ENCODE results near the gene HERPUD1.

The HERPUD1 gene

GRCh38 chr16:56914896-56915295, 17.0 kb upstream of the HERPUD1 start:
- WGBS, 2 donors (ENCODE audit: extremely low coverage in 2 of 2, insufficient read length in 2 of 2, insufficient replicate concordance in 1 of 2): no CpG with 5 or more reads among the region's 7 CpGs
- no peak for DNase-seq (ENCODE audit: low spot score)

GRCh38 chr16:56915336-56916119, 16.4 kb upstream of the HERPUD1 start:
- Histone ChIP-seq H3K4me1 (ENCODE audit: control insufficient read depth in 2 of 2, insufficient read depth in 1 of 2, low read depth in 1 of 2, low read length in 2 of 2) (peaks cover 12 to 19% of the 10 kb centered on the region in 2 donors), H3K4ac (ENCODE audit: low read length) (no peak overlapping the region), H2BK120ac (ENCODE audit: low read depth, low read length) (no peak overlapping the region), H3K27me3 (ENCODE audit: control insufficient read depth in 3 of 3, insufficient read depth in 3 of 3, low read depth in 1 of 3, low read length in 3 of 3) (peaks cover 0 to 28% (median 0%) of the 10 kb centered on the region in 3 experiments), H3K4me3 (ENCODE audit: low read length in 2 of 2) (no peak overlapping the region), H3K27ac (replicated peaks; ENCODE audit: low read length) (no peak overlapping the region), H2AFZ (ENCODE audit: low read length) (no peak overlapping the region), H2BK12ac (ENCODE audit: low read length) (no peak overlapping the region), H3K4me2 (ENCODE audit: insufficient read depth, low read length, poor library complexity, severe bottlenecking) (no peak overlapping the region), H2BK15ac (ENCODE audit: low read length) (no peak overlapping the region), H3K9ac (ENCODE audit: low read depth, low read length, poor library complexity) (no peak overlapping the region), H4K91ac (ENCODE audit: low read depth, low read length, poor library complexity) (no peak overlapping the region), H3K23ac (ENCODE audit: low read depth, low read length, poor library complexity) (no peak overlapping the region), H2BK5ac (ENCODE audit: low read length) (no peak overlapping the region), H3K14ac (ENCODE audit: low read length) (no peak overlapping the region), H3K79me1 (ENCODE audit: low read depth, low read length) (no peaks in the 10 kb centered on the region), H2AK5ac (ENCODE audit: low read depth, low read length) (no peak overlapping the region), H3K36me3 (replicated peaks in 1 of 2; ENCODE audit: control insufficient read depth in 2 of 2, insufficient read depth in 2 of 2, low read length in 2 of 2) (no peaks in the 10 kb centered on the region), H3K9me3 (replicated peaks in 1 of 2; ENCODE audit: control insufficient read depth in 2 of 2, insufficient read depth in 1 of 2, low read depth in 1 of 2, low read length in 2 of 2) (no peaks in the 10 kb centered on the region), H3K18ac (ENCODE audit: low read length) (no peak overlapping the region), H4K8ac (ENCODE audit: low read depth, low read length) (no peak overlapping the region)
- no CpG with 5 or more reads among the region's 13 CpGs for WGBS, 2 donors (ENCODE audit: extremely low coverage in 2 of 2, insufficient read length in 2 of 2, insufficient replicate concordance in 1 of 2)
- no peak for DNase-seq (ENCODE audit: low spot score)

More at GRCh38 chr16:56914896-56915295, 17.0 kb upstream of the HERPUD1 start:
- Histone ChIP-seq H2BK12ac (ENCODE audit: low read length) (no peak overlapping the region), H3K4me1 (ENCODE audit: control insufficient read depth in 2 of 2, insufficient read depth in 1 of 2, low read depth in 1 of 2, low read length in 2 of 2) (peaks cover 12 to 19% of the 10 kb centered on the region in 2 donors), H4K8ac (ENCODE audit: low read depth, low read length) (no peak overlapping the region), H2AK5ac (ENCODE audit: low read depth, low read length) (no peak overlapping the region), H3K36me3 (replicated peaks in 1 of 2; ENCODE audit: control insufficient read depth in 2 of 2, insufficient read depth in 2 of 2, low read length in 2 of 2) (no peaks in the 10 kb centered on the region), H3K9me3 (replicated peaks in 1 of 2; ENCODE audit: control insufficient read depth in 2 of 2, insufficient read depth in 1 of 2, low read depth in 1 of 2, low read length in 2 of 2) (no peaks in the 10 kb centered on the region), H3K23ac (ENCODE audit: low read depth, low read length, poor library complexity) (no peak overlapping the region), H3K4me3 (ENCODE audit: low read length in 2 of 2) (no peak overlapping the region), H3K4me2 (ENCODE audit: insufficient read depth, low read length, poor library complexity, severe bottlenecking) (no peak overlapping the region), H3K18ac (ENCODE audit: low read length) (no peak overlapping the region), H4K91ac (ENCODE audit: low read depth, low read length, poor library complexity) (no peak overlapping the region), H3K79me1 (ENCODE audit: low read depth, low read length) (no peaks in the 10 kb centered on the region), H2BK15ac (ENCODE audit: low read length) (no peak overlapping the region), H3K9ac (ENCODE audit: low read depth, low read length, poor library complexity) (no peak overlapping the region), H3K4ac (ENCODE audit: low read length) (no peak overlapping the region), H2BK120ac (ENCODE audit: low read depth, low read length) (no peak overlapping the region), H2AFZ (ENCODE audit: low read length) (no peak overlapping the region), H3K27me3 (ENCODE audit: control insufficient read depth in 3 of 3, insufficient read depth in 3 of 3, low read depth in 1 of 3, low read length in 3 of 3) (peaks cover 0 to 24% (median 0%) of the 10 kb centered on the region in 3 experiments), H3K14ac (ENCODE audit: low read length) (no peak overlapping the region), H3K27ac (replicated peaks; ENCODE audit: low read length) (no peak overlapping the region), H2BK5ac (ENCODE audit: low read length) (no peak overlapping the region)

- DNase-seq (ENCODE audit: low spot score): no peak
- H3K4me1 ChIP-seq (ENCODE audit: control insufficient read depth in 2 of 2, insufficient read depth in 1 of 2, low read depth in 1 of 2, low read length in 2 of 2): peaks cover 11 to 17% of the 10 kb centered on the region in 2 donors
- H4K8ac ChIP-seq (ENCODE audit: low read depth, low read length): no peak overlapping the region
- H3K4ac ChIP-seq (ENCODE audit: low read length): no peak overlapping the region
- H3K9ac ChIP-seq (ENCODE audit: low read depth, low read length, poor library complexity): no peak overlapping the region
- no peak overlapping the region for H3K4me3 ChIP-seq (ENCODE audit: low read length in 2 of 2)
- H2AK5ac ChIP-seq (ENCODE audit: low read depth, low read length): no peak overlapping the region
- H3K27ac ChIP-seq (replicated peaks; ENCODE audit: low read length): no peak overlapping the region
- H3K23ac ChIP-seq (ENCODE audit: low read depth, low read length, poor library complexity): no peak overlapping the region
- H3K79me1 ChIP-seq (ENCODE audit: low read depth, low read length): no peaks in the 10 kb centered on the region
- no peak overlapping the region for H2BK5ac ChIP-seq (ENCODE audit: low read length)
- WGBS, 2 donors (ENCODE audit: extremely low coverage in 2 of 2, insufficient read length in 2 of 2, insufficient replicate concordance in 1 of 2): no CpG with 5 or more reads among the region's 5 CpGs
- no peak overlapping the region for H3K4me2 ChIP-seq (ENCODE audit: insufficient read depth, low read length, poor library complexity, severe bottlenecking)
- no peak overlapping the region for H2AFZ ChIP-seq (ENCODE audit: low read length)
- H3K14ac ChIP-seq (ENCODE audit: low read length): no peak overlapping the region
- H3K27me3 ChIP-seq (ENCODE audit: control insufficient read depth in 3 of 3, insufficient read depth in 3 of 3, low read depth in 1 of 3, low read length in 3 of 3): peaks cover 0 to 30% (median 0%) of the 10 kb centered on the region in 3 experiments
- no peak overlapping the region for H2BK12ac ChIP-seq (ENCODE audit: low read length)
- no peak overlapping the region for H4K91ac ChIP-seq (ENCODE audit: low read depth, low read length, poor library complexity)
- H2BK120ac ChIP-seq (ENCODE audit: low read depth, low read length): no peak overlapping the region
- no peaks in the 10 kb centered on the region for H3K36me3 ChIP-seq (replicated peaks in 1 of 2; ENCODE audit: control insufficient read depth in 2 of 2, insufficient read depth in 2 of 2, low read length in 2 of 2)
- H2BK15ac ChIP-seq (ENCODE audit: low read length): no peak overlapping the region
- H3K18ac ChIP-seq (ENCODE audit: low read length): no peak overlapping the region
- H3K9me3 ChIP-seq (replicated peaks in 1 of 2; ENCODE audit: control insufficient read depth in 2 of 2, insufficient read depth in 1 of 2, low read depth in 1 of 2, low read length in 2 of 2): no peaks in the 10 kb centered on the region
These were observed 15.2 kb upstream of the HERPUD1 start for GRCh38 chr16:56916571-56917403.

GRCh38 chr16:56918467-56919012, 13.4 kb upstream of the HERPUD1 start:
- Histone ChIP-seq H4K8ac (ENCODE audit: low read depth, low read length) (no peak overlapping the region), H3K14ac (ENCODE audit: low read length) (no peak overlapping the region), H3K36me3 (replicated peaks in 1 of 2; ENCODE audit: control insufficient read depth in 2 of 2, insufficient read depth in 2 of 2, low read length in 2 of 2) (no peaks in the 10 kb centered on the region), H2BK120ac (ENCODE audit: low read depth, low read length) (no peak overlapping the region), H3K18ac (ENCODE audit: low read length) (no peak overlapping the region), H2AK5ac (ENCODE audit: low read depth, low read length) (no peak overlapping the region), H3K27ac (replicated peaks; ENCODE audit: low read length) (no peak overlapping the region), H3K4me1 (ENCODE audit: control insufficient read depth in 2 of 2, insufficient read depth in 1 of 2, low read depth in 1 of 2, low read length in 2 of 2) (peaks cover 0 to 7% of the 10 kb centered on the region in 2 donors), H2AFZ (ENCODE audit: low read length) (no peak overlapping the region), H2BK5ac (ENCODE audit: low read length) (no peak overlapping the region), H3K4me2 (ENCODE audit: insufficient read depth, low read length, poor library complexity, severe bottlenecking) (no peak overlapping the region), H2BK12ac (ENCODE audit: low read length) (no peak overlapping the region), H3K23ac (ENCODE audit: low read depth, low read length, poor library complexity) (no peak overlapping the region), H4K91ac (ENCODE audit: low read depth, low read length, poor library complexity) (no peak overlapping the region), H2BK15ac (ENCODE audit: low read length) (no peak overlapping the region), H3K79me1 (ENCODE audit: low read depth, low read length) (no peaks in the 10 kb centered on the region), H3K4me3 (ENCODE audit: low read length in 2 of 2) (no peak overlapping the region), H3K4ac (ENCODE audit: low read length) (no peak overlapping the region), H3K9me3 (replicated peaks in 1 of 2; ENCODE audit: control insufficient read depth in 2 of 2, insufficient read depth in 1 of 2, low read depth in 1 of 2, low read length in 2 of 2) (no peaks in the 10 kb centered on the region), H3K27me3 (ENCODE audit: control insufficient read depth in 3 of 3, insufficient read depth in 3 of 3, low read depth in 1 of 3, low read length in 3 of 3) (peaks cover 0 to 30% (median 0%) of the 10 kb centered on the region in 3 experiments), H3K9ac (ENCODE audit: low read depth, low read length, poor library complexity) (no peak overlapping the region)
- no peak for DNase-seq (ENCODE audit: low spot score)
- WGBS, 2 donors (ENCODE audit: extremely low coverage in 2 of 2, insufficient read length in 2 of 2, insufficient replicate concordance in 1 of 2): no CpG with 5 or more reads among the region's 12 CpGs
